AG09309 (cell line): ENCODE data around the gene TRAF7.

Experiments used
- DNase-seq: peaks from one replicate; pipeline ENCODE4 v3.0.0-alpha.2; 2010; ENCODE audit warnings: low read depth
- H3K4me3 ChIP-seq: 2 replicates; pipeline ENCODE4 v1.5.1; 2011; ENCODE audit warnings: mild to moderate bottlenecking, low read depth, low read length, moderate library complexity; ENCODE audit not compliant: control insufficient read depth
- TF ChIP-seq, protein P1 (sequence below): IDR thresholded peaks from 2 replicates; pipeline ENCODE4 v1.5.1; 2011; ENCODE audit warnings: mild to moderate bottlenecking, low read depth, low read length, inconsistent platforms; ENCODE audit not compliant: insufficient read depth, control insufficient read depth; ENCODE audit errors: missing control alignments

Gene TRAF7

DNA sequence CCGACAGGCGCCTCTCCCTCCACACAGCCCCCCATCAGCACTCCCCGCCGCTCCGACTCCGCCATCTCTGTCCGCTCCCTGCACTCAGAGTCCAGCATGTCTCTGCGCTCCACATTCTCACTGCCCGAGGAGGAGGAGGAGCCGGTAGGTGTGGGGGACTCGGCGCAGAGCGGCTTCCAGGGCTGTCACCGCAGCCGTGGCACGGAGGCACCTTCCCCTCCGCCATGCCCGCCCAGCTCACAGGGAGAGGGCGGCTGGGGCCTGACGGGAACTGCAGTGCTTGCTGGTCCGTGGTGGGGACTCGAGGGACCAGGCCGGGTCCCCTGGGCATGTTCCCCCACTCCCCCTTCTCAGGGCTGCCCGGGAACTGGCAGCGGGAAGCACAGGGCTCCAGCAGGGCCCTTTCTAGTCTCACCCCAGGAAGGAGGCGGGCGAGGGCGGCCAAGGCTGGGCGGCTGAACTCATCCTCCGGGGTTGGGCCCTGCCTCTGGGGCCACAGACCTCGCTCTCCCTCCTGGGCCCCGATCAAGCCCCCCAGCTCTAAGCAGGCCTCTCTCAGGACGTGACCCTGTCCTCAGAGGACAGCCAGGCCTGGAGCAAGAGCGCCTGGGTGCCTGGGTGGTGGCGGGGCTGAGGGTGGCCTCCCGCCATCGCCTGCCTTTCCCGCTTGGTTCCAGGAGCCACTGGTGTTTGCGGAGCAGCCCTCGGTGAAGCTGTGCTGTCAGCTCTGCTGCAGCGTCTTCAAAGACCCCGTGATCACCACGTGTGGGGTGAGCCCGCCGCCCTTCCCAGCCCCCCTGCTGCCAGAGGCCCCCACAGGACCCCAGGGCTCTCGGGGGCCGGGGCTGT, 15.2 kb downstream of the TRAF7 start:
- no peak for DNase-seq
- H3K4me3 ChIP-seq, result no peak overlapping the region
- TF ChIP-seq, protein P1, sequence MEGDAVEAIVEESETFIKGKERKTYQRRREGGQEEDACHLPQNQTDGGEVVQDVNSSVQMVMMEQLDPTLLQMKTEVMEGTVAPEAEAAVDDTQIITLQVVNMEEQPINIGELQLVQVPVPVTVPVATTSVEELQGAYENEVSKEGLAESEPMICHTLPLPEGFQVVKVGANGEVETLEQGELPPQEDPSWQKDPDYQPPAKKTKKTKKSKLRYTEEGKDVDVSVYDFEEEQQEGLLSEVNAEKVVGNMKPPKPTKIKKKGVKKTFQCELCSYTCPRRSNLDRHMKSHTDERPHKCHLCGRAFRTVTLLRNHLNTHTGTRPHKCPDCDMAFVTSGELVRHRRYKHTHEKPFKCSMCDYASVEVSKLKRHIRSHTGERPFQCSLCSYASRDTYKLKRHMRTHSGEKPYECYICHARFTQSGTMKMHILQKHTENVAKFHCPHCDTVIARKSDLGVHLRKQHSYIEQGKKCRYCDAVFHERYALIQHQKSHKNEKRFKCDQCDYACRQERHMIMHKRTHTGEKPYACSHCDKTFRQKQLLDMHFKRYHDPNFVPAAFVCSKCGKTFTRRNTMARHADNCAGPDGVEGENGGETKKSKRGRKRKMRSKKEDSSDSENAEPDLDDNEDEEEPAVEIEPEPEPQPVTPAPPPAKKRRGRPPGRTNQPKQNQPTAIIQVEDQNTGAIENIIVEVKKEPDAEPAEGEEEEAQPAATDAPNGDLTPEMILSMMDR, result no peak

DNA sequence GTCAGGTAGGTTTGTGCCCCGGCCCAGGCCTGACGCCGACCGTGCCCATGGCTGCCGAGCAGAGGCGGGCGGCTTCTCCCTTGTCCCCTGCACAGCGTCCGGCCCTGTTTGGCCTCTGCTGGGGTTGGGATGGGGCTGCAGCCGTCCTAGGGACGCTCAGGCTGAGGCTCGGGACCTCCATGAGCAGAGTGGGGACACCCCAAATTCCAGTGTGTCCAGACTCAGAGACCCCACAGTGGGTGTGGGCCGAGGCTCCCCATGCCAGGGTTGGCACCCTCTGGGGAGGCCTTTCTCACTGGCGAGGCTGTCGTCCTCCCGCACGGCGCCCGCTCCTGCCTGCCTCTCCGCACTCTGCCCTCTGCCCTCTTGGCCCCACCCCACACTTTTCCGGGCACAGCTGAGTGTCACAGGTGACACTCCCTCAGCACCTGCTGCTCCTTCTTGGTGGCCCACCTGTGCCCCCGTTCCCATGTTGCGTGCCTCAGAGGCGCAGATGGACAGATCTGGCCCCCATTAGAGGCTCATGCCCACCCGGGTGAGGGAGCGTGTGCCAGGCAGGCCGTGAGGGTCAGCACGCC, 16.1 kb downstream of the TRAF7 start:
- no peak for DNase-seq
- H3K4me3 ChIP-seq, result no peak overlapping the region
- TF ChIP-seq, protein P1, result no peak

DNA sequence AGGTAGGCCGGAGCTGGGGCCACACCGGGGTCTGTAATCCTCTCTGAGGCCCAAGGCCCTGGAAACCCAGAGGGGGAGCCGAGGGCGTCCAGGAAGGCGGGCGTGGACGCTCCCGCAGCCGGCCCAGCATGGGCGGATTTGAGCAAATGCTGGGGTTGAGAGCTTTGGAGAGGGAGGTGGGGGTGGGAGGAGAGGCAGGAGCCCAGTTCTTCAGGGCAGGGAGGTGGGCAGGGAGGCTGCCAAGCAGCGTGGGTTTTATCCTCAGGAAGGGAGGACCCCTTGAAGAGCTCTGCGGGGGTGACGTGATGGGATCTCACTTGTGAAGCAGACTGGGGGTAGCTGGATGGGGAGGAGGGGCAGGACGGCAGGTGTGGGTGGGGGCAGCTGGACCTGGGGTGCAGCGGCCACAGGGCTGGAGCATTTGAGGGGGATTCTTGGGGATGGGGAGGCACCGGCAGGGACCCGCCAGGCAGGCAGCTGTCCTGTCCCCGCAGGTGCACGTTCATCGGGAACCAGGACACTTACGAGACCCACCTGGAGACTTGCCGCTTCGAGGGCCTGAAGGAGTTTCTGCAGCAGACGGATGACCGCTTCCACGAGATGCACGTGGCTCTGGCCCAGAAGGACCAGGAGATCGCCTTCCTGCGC, 17.2 kb downstream of the TRAF7 start:
- no peak for DNase-seq
- H3K4me3 ChIP-seq, result no peak overlapping the region
- TF ChIP-seq, protein P1, result no peak

DNA sequence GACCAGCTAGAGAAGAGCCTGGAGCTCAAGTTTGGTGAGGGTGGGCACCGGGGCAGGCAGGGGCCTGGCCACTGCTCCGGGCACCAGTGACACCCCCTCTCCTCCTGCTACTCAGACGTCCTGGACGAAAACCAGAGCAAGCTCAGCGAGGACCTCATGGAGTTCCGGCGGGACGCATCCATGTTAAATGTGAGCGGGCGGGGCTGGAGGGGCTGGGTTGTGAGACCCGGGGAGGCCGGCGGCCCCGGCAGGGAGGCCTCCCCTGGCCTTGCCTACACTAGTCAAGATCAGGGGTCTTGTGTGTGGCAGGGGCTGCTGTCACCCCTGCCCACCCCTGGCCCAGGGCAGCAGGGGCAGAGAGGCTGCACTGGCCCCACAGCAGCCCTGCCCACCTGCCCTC, 17.8 kb downstream of the TRAF7 start:
- no peak overlapping the region for H3K4me3 ChIP-seq
- no peak for DNase-seq
- TF ChIP-seq, protein P1, result no peak

DNA sequence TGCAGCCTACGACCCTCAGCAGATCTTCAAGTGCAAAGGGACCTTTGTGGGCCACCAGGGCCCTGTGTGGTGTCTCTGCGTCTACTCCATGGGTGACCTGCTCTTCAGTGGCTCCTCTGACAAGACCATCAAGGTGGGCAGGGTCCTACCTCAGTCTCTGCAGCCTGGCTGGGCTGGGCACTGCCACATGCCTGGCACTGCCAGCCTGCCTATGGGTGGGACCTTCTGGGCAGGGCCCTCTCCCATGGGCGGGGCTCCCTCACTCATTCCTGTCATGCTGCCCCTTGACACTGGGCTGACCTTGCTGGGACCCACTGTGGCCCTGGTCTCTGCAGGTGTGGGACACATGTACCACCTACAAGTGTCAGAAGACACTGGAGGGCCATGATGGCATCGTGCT, 18.3 kb downstream of the TRAF7 start:
- DNase-seq, result no peak
- H3K4me3 ChIP-seq, result no peak overlapping the region
- TF ChIP-seq, protein P1, result no peak

DNA sequence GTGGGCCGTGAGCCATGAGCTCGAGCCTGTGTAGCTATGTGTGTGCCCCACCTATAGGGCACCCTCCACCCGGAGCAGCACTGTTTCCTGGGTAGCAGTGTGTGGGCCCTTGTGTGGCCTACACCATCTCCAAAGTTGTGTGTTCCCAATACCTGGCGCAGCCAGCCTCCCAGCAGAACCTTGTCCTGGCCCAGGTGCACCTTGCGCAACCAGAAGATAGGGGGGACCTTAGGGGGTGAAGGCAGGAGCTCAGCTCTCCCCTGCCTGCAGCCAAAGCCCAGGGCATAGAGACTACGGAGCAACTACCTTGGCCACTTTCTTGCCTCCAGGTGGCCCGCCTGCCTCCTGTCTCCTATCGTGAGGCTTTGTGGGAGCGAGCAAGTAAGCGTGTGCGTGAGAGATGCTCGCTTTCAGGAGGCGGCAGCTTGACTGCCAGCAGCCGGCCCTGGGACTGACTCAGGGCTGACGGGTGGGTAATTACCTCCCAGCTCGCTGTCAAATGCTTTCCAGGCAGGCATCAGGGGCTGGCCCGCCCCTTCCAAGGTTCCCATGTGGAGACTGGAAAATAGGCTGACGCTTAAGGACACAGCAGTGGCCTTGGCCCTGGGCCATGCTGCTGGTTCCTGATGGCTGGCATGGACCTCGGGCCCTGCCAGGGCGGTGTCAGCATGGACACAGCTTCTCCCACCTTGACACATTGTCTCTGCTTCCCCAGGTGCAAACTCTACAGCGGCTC, 19.0 kb downstream of the TRAF7 start:
- H3K4me3 ChIP-seq, result no peak overlapping the region
- DNase-seq, result no peak
- TF ChIP-seq, protein P1, result no peak
